C4-2B (cell line): ENCODE measurements around the gene PHLPP2.

Source experiments
- H3K27ac ChIP-seq: fragments of 450-650 bp; 2 replicates; pipeline ENCODE4 v1.5.1; 2017
- CTCF ChIP-seq: fragments of 450-650 bp; conservative IDR thresholded peaks from 2 replicates; pipeline ENCODE4 v1.5.1; 2017; ENCODE audit warnings: mild to moderate bottlenecking
- ZFX ChIP-seq: fragments of 450-650 bp; IDR thresholded peaks from 2 replicates; pipeline ENCODE4 v1.6.1; 2017

PHLPP2 gene

GRCh38 chr16:71666264-71666663 is 58.2 kb downstream of the PHLPP2 start:
- H3K27ac ChIP-seq = no peak overlapping the region
- TF ChIP-seq CTCF (no peak), ZFX (no peak)

- no peak for TF ChIP-seq ZFX
- no peak for TF ChIP-seq CTCF
- no peak overlapping the region for H3K27ac ChIP-seq
These were observed 65.0 kb downstream of the PHLPP2 start for GRCh38 chr16:71659471-71659870.

- no peak for TF ChIP-seq CTCF
- no peak for TF ChIP-seq ZFX
- H3K27ac ChIP-seq = no peak overlapping the region
These were observed 65.7 kb downstream of the PHLPP2 start for GRCh38 chr16:71658771-71659170.

GRCh38 chr16:71649704-71650103 is 74.8 kb downstream of the PHLPP2 start:
- no peak overlapping the region for H3K27ac ChIP-seq
- no peak for TF ChIP-seq ZFX
- TF ChIP-seq CTCF = no peak

GRCh38 chr16:71648921-71649320 is 75.6 kb downstream of the PHLPP2 start:
- H3K27ac ChIP-seq = no peak overlapping the region
- TF ChIP-seq ZFX = no peak
- peak; percentile 59 for TF ChIP-seq CTCF

GRCh38 chr16:71648162-71648561 is 76.3 kb downstream of the PHLPP2 start:
- TF ChIP-seq CTCF = no peak
- no peak for TF ChIP-seq ZFX
- H3K27ac ChIP-seq = no peak overlapping the region

GRCh38 chr16:71647391-71647790 is 77.1 kb downstream of the PHLPP2 start:
- TF ChIP-seq CTCF (no peak), ZFX (no peak)
- no peak overlapping the region for H3K27ac ChIP-seq
